Head of caudate nucleus (tissue), 42 donors: ENCODE data around the gene ADH1C.
"Not testable (repeated sequence)": the region's sequence is repeated elsewhere in the genome, so short reads cannot be mapped to it uniquely, and the experiment has no call there.

Experiments
- DNase-seq, 42 donors: peaks; one replicate each; pipeline versions ENCODE4 v3.0.0 to v3.0.0-alpha.2; 2020 to 2021; ENCODE audit warnings: mixed read lengths in 7 of 42
- intact Hi-C: fragments of 100-400 bp; cut with DNase I; formaldehyde crosslinking; loops from one replicate; pipeline ENCODE4 v1.15.0; 2022

The ADH1C gene

GRCh38 chr4:99361268-99361898, 8.8 kb upstream of the ADH1C start:
- no peak for DNase-seq
- intact Hi-C loops = no loop called here

GRCh38 chr4:99359480-99360204, 7.1 kb upstream of the ADH1C start:
- intact Hi-C loops = no loop called here
- DNase-seq = no peak

- no peak for DNase-seq
- intact Hi-C loops = no loop called here
These were observed 5.4 kb upstream of the ADH1C start for GRCh38 chr4:99357948-99358347.

- no peak for DNase-seq
- intact Hi-C loops = no loop called here
These were observed 4.4 kb upstream of the ADH1C start for GRCh38 chr4:99356992-99357391.

GRCh38 chr4:99356149-99356548, 3.6 kb upstream of the ADH1C start:
- DNase-seq, intact Hi-C loops: not testable (repeated sequence)

- no peak for DNase-seq
- intact Hi-C loops = no loop called here
These were observed 1.1 kb downstream of the ADH1C start for GRCh38 chr4:99351487-99351886.

GRCh38 chr4:99349338-99349737, 3.2 kb downstream of the ADH1C start:
- intact Hi-C loops = no loop called here
- DNase-seq = no peak

GRCh38 chr4:99342624-99343023, 9.9 kb downstream of the ADH1C start:
- intact Hi-C loops = not testable (repeated sequence)

GRCh38 chr4:99341426-99341825, 11.1 kb downstream of the ADH1C start:
- intact Hi-C loops = no loop called here
- no peak for DNase-seq

More at GRCh38 chr4:99342624-99343023, 9.9 kb downstream of the ADH1C start:
- not testable (repeated sequence) for DNase-seq

- intact Hi-C loops = no loop called here
- DNase-seq = no peak
These were observed 13.4 kb downstream of the ADH1C start for GRCh38 chr4:99339172-99339571.

GRCh38 chr4:99336553-99336952, 16.0 kb downstream of the ADH1C start:
- intact Hi-C loops = no loop called here
- peak in 2 of 42 donors; percentile 7 to 10 for DNase-seq

- no peak for DNase-seq
- intact Hi-C loops = no loop called here
These were observed 17.7 kb downstream of the ADH1C start for GRCh38 chr4:99334880-99335279.

GRCh38 chr4:99330648-99331047, 21.9 kb downstream of the ADH1C start:
- intact Hi-C loops = no loop called here
- DNase-seq = no peak

GRCh38 chr4:99329876-99330275, 22.7 kb downstream of the ADH1C start:
- DNase-seq = no peak
- intact Hi-C loops = no loop called here

GRCh38 chr4:99324979-99325378, 27.6 kb downstream of the ADH1C start:
- intact Hi-C loops = no loop called here

GRCh38 chr4:99324361-99324760, 28.2 kb downstream of the ADH1C start:
- intact Hi-C loops = no loop called here
- DNase-seq = no peak

More at GRCh38 chr4:99324979-99325378, 27.6 kb downstream of the ADH1C start:
- DNase-seq = peak in 2 of 42 donors; percentile 4 to 9

- intact Hi-C loops = no loop called here
These were observed 28.8 kb downstream of the ADH1C start for GRCh38 chr4:99323756-99324155.

GRCh38 chr4:99321241-99322191, 31.0 kb downstream of the ADH1C start, which contains the start of gene ADH1B:
Gene ADH1B, minus strand, starts transcription at chr4:99321401. Its CDS starts 70 bp downstream, at chr4:99321331.
- no peak for DNase-seq
- intact Hi-C loops = no loop called here

More at GRCh38 chr4:99323756-99324155, 28.8 kb downstream of the ADH1C start:
- no peak for DNase-seq

- intact Hi-C loops, DNase-seq: not testable (repeated sequence)
These were observed 34.7 kb downstream of the ADH1C start for GRCh38 chr4:99317811-99318210.

GRCh38 chr4:99317354-99317753, 35.2 kb downstream of the ADH1C start:
- intact Hi-C loops = no loop called here
- no peak for DNase-seq
